Suprapubic skin (tissue), 4 donors: ENCODE results near the gene RNF34. TPM values are rescaled to one million over a fixed set of nuclear protein-coding genes. Genes with fewer than 3 reads are reported as not detected.

Experiments
- DNase-seq, 2 donors: peaks; one replicate each; pipeline ENCODE4 v3.0.0-alpha.2; 2019; ENCODE audit warnings: low spot score in 2 of 2
- H3K27ac ChIP-seq: fragments of 200-600 bp; sonication (generic); one replicate; pipeline ENCODE4 v1.5.1; 2019
- H3K27me3 ChIP-seq: fragments of 200-600 bp; sonication (generic); one replicate; pipeline ENCODE4 v1.5.1; 2019
- H3K36me3 ChIP-seq: fragments of 200-600 bp; sonication (generic); one replicate; pipeline ENCODE4 v1.5.1; 2019
- H3K4me1 ChIP-seq: fragments of 200-600 bp; sonication (generic); one replicate; pipeline ENCODE4 v1.5.1; 2019
- H3K4me3 ChIP-seq: fragments of 200-600 bp; sonication (generic); one replicate; pipeline ENCODE4 v1.5.1; 2019; ENCODE audit warnings: mild to moderate bottlenecking
- H3K9me3 ChIP-seq: fragments of 200-600 bp; sonication (generic); one replicate; pipeline ENCODE4 v1.5.1; 2019
- CTCF ChIP-seq, 2 donors: fragments of 200-600 bp in 1 of 2; fragments of 450-650 bp in 1 of 2; sonication (generic) in 1 of 2; IDR thresholded peaks; one replicate each; pipeline ENCODE4 v1.5.1; 2016 to 2019; ENCODE audit warnings: antibody characterized with exemption in 2 of 2, mild to moderate bottlenecking in 1 of 2, moderate library complexity in 1 of 2
- EP300 ChIP-seq: sonication (generic); formaldehyde crosslinking; IDR thresholded peaks from one replicate; pipeline ENCODE4 v1.6.1; 2017; ENCODE audit warnings: antibody characterized with exemption
- POLR2A ChIP-seq, 2 donors: fragments of 450-650 bp; IDR thresholded peaks; one replicate each; pipeline ENCODE4 v1.6.1; 2017; ENCODE audit warnings: antibody characterized with exemption in 2 of 2, mild to moderate bottlenecking in 2 of 2, moderate library complexity in 2 of 2
- POLR2AphosphoS5 ChIP-seq, 3 donors: sonication (generic); formaldehyde crosslinking; IDR thresholded peaks; one replicate each; pipeline ENCODE4 v1.6.1; 2017; ENCODE audit warnings: antibody characterized with exemption in 3 of 3
- WGBS: methylation state at CpG from one replicate; pipeline ENCODE4 v1.1.5; 2018; 5-methylcytosine and 5-hydroxymethylcytosine counted together
- total RNA-seq, 4 donors: library from RNA; depleted of rRNA; stranded (reverse); fragments of >200 nt; gene quantifications; one replicate each; pipeline ENCODE4 v1.1.0, GENCODE V29; 2016

RNF34 gene, protein sequence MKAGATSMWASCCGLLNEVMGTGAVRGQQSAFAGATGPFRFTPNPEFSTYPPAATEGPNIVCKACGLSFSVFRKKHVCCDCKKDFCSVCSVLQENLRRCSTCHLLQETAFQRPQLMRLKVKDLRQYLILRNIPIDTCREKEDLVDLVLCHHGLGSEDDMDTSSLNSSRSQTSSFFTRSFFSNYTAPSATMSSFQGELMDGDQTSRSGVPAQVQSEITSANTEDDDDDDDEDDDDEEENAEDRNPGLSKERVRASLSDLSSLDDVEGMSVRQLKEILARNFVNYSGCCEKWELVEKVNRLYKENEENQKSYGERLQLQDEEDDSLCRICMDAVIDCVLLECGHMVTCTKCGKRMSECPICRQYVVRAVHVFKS
- 10 to 100 TPM; 14.6 to 40.3 (median 30.4) TPM for total RNA-seq

DNA sequence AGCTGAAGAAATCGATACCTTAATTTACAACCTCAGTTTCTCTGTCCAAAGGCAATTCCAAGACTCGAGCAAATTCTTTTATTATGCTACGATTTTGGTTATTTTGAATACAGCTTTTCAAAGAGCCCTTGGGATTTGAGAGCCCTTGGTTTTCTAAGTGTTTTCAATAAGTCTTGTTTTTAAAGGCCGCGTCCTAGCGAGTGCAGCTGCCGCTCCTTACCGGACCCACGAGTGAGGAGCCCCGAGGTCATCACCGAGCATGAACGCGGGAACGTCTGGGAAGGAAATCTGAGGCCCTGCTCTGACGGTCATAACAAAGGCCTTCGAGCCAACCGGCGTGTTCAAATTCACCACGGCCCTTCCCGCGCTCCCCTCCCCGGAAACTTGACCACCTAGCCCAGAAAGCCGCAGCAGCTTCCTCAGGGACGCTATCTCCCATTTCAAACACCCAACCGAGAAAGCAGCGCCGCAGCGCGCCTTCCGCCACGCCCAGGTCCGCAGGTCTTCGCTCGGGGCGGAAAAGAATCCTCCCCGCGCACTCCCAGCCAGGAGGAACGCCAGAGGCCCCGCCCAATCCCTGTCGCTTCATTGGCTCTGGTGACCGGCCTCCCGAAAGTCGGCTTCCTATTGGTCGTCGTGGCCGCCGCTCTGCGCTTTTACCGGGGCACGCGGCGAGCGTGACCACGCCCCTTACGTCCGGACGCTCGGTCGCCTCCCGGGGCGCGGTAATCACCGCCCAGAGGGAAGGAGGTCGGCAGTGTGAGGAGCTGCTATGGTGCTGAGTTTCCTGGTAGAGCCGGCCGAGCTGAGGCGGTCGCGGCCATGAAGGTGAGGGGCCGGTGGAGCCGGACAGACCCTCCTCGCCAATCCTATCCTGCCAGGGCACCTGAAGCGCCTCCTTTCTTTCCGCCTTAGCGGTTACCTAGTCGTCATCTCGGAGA, at the start of gene RNF34:
Gene RNF34, plus strand, starts transcription at position 728 of the 941 bp plus-strand sequence. Its CDS starts 95 bp downstream, at position 823.
- peak; percentile 62 to 69 (median 67) for TF ChIP-seq POLR2AphosphoS5 (IDR thresholded peaks at IDR 0.05)
- TF ChIP-seq EP300 = no peak
- TF ChIP-seq POLR2A (IDR thresholded peaks at IDR 0.05) = peak; percentile 57 to 83
- no peak for TF ChIP-seq CTCF (IDR thresholded peaks at IDR 0.05)
- peak within 1 kb of the TSS; percentile 82 for H3K4me3 ChIP-seq
- peak; percentile 99 for DNase-seq
- H3K27me3 ChIP-seq = no peaks in the 10 kb centered on the region
- H3K36me3 ChIP-seq = peaks cover 2% of the 10 kb centered on the region
- under 1% methylated on average over 55 of the region's 77 CpGs for WGBS
- peaks cover 24% of the 10 kb centered on the region for H3K4me1 ChIP-seq
- H3K27ac ChIP-seq = peak within 1 kb of the TSS; percentile 85
- H3K9me3 ChIP-seq = no peaks in the 10 kb centered on the region

- Histone ChIP-seq H3K4me1 (peaks cover 28% of the 10 kb centered on the region), H3K27me3 (no peaks in the 10 kb centered on the region), H3K9me3 (no peaks in the 10 kb centered on the region), H3K36me3 (no peaks in the 10 kb centered on the region), H3K4me3 (peak within 1 kb of the TSS; percentile 66), H3K27ac (peak within 1 kb of the TSS; percentile 86)
- DNase-seq = peak; percentile 97 to 98
- TF ChIP-seq POLR2A (IDR thresholded peaks at IDR 0.05) (peak; percentile 50 to 59), EP300 (no peak), POLR2AphosphoS5 (IDR thresholded peaks at IDR 0.05) (peak in 2 of 3 donors; percentile 19 to 32)
- 0% methylated on average over 25 of the region's 49 CpGs for WGBS
Observed at GRCh38 chr12:121351820-121352681, 47.9 kb upstream of the RNF34 start, which contains the start of gene ANAPC5. Gene ANAPC5 (minus strand): TSS chr12:121352411. CDS start chr12:121352340, 71 bp downstream.

GRCh38 chr12:121352682-121353018, 47.3 kb upstream of the RNF34 start:
- no peak for DNase-seq
- under 1% methylated on average over 12 of the region's 12 CpGs for WGBS
- H3K4me3 ChIP-seq = peak overlapping the region; percentile 66
- no peak for TF ChIP-seq EP300
- no peak for TF ChIP-seq CTCF (IDR thresholded peaks at IDR 0.05)
- TF ChIP-seq POLR2AphosphoS5 (IDR thresholded peaks at IDR 0.05) = no peak
- TF ChIP-seq POLR2A (IDR thresholded peaks at IDR 0.05) = no peak
- no peaks in the 10 kb centered on the region for H3K9me3 ChIP-seq
- peaks cover 28% of the 10 kb centered on the region for H3K4me1 ChIP-seq
- peak overlapping the region; percentile 86 for H3K27ac ChIP-seq
- no peaks in the 10 kb centered on the region for H3K36me3 ChIP-seq
- H3K27me3 ChIP-seq = no peaks in the 10 kb centered on the region

DNA sequence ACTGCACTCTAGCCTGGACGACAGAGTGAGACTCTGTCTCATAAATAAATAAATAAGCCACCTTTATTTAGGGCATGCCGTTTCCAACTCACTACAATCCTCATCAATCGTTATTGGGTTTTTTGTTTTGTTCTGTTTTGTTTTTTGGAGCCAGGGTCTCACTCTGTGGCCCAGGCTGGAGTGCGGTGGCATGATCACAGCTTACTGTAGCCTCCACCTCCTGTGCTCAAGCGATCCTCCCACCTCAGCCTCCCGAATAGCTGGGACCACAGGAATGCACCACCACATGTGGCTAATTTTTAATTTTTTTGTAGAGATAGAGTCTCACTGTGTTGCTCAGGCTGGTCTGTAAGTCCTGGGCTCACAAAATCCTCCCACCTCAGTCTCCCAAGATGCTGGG, 44.1 kb upstream of the RNF34 start:
- Histone ChIP-seq H3K4me3 (no peak overlapping the region), H3K27me3 (no peaks in the 10 kb centered on the region), H3K9me3 (no peaks in the 10 kb centered on the region), H3K36me3 (no peaks in the 10 kb centered on the region), H3K4me1 (peaks cover 16% of the 10 kb centered on the region), H3K27ac (no peak overlapping the region)
- WGBS = 91% methylated on average over 6 of the region's 6 CpGs
- no peak for TF ChIP-seq POLR2AphosphoS5 (IDR thresholded peaks at IDR 0.05)
- no peak for TF ChIP-seq CTCF (IDR thresholded peaks at IDR 0.05)
- no peak for DNase-seq

GRCh38 chr12:121356657-121357056, 43.3 kb upstream of the RNF34 start:
- 89% methylated on average over 3 of the region's 3 CpGs for WGBS
- no peaks in the 10 kb centered on the region for H3K9me3 ChIP-seq
- no peaks in the 10 kb centered on the region for H3K36me3 ChIP-seq
- H3K27ac ChIP-seq = no peak overlapping the region
- peaks cover 8% of the 10 kb centered on the region for H3K4me1 ChIP-seq
- no peak for DNase-seq
- H3K4me3 ChIP-seq = no peak overlapping the region
- TF ChIP-seq CTCF (IDR thresholded peaks at IDR 0.05) (no peak), EP300 (no peak), POLR2AphosphoS5 (IDR thresholded peaks at IDR 0.05) (no peak), POLR2A (IDR thresholded peaks at IDR 0.05) (no peak)
- H3K27me3 ChIP-seq = no peaks in the 10 kb centered on the region
